HCT116 (cell line): ENCODE measurements around the gene ELAC1. TPM values are rescaled to one million over a fixed set of nuclear protein-coding genes. Genes with fewer than 3 reads are reported as not detected.

ENCODE experiments used
- total RNA-seq: library from RNA; stranded (reverse); gene quantifications from one replicate; pipeline ENCODE4 v1.2.1, GENCODE V29; 2021; ENCODE audit not compliant: unreplicated experiment

Gene ELAC1
- total RNA-seq, 1 experiment from 2014 or later, result 8.6 TPM

Other genes with a start within 250 kb of the ELAC1 start
- 0.84 TPM for gene MRO, start 148.0 kb upstream of the ELAC1 start, total RNA-seq
- gene ME2, start 88.9 kb upstream of the ELAC1 start, total RNA-seq, result 49.0 TPM
- gene SMAD4, start 62.2 kb downstream of the ELAC1 start, total RNA-seq, result 96.3 TPM
- gene MEX3C, start 229.6 kb downstream of the ELAC1 start, total RNA-seq, result 45.0 TPM